ENCODE results near the gene KCNMA1. TPM values are rescaled to one million over a fixed set of nuclear protein-coding genes. Genes with fewer than 3 reads are reported as not detected.

The KCNMA1 gene
- total RNA-seq, 1 donor from 2014 or later, result 0.59 TPM

DNA sequence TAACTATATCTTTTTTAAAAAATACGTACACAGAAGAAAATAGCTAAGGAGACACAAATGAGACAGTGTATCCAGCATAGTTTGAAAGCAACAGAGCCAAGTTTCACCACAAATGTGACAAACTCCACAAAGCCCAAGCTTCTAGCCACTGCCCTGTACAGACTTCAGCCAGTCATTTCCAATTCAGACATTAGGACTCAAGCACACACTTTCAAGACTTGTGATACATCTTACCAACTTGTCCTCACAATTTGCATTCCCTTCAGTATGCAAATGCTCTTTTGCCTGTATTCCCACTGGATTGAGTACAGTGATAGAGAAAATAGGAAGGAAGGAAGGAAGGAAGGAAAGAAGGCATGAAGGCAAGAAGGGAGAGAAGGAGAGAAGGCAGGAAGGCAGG lies 510.4 kb downstream of the KCNMA1 start:
- no peak for DNase-seq (ENCODE audit: low read depth, low spot score)

DNA sequence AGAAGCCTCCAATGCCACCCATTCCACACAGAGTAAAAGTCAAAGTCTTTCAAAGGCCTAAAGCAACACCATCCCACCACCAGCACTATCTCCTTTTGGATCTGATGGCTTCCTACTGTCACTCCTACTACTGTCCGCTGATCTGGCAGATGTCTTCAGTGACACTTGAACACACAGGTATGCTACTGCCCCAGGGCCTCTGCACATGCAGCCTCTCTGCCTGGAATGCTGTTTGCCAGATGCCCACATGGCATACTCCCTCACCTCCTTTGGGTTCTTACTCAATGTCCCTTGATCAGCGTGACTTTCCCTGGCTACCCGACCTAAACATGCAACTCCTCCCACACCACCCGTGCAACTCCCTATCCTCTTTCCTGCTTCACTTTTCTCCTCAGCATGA lies 512.4 kb downstream of the KCNMA1 start:
- no peak for DNase-seq (ENCODE audit: low read depth, low spot score)

DNA sequence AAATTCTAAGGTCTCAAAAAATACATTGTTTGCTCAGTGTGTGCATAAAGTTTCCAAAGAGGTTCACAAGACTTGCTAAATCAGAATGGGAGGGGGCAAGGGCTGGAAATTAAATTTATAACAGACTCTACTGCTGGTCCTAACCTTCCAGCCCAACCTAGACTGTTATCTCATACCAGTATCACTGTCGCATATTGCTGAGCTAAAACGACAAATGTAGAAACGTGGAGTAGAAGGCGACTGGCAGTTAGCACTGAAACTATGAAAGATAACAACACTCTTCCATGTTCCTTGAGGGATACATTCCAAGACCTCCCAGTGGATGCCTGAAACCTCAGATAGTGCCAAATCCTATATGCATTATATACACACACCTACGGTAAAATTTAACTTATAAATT lies 514.3 kb downstream of the KCNMA1 start:
- DNase-seq (ENCODE audit: low read depth, low spot score), result no peak

DNA sequence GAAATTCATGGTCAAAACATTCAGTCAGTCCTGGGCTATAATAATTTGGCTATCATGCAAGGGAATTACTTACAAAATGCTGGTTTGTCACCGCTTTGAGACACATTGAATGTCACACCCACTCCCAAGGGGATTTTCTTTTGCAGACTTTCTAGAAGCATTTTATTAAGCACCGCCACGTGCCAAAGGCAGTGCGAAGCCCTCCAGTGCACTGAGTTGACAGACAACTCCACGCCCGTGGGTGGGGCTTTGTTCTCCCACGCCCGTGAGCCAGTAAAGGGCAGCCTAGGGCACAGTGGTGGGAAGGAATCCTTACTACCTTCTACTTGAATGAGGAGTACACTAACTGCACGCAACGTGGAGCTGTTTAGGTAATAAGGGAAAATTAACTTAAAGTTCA lies 515.8 kb downstream of the KCNMA1 start:
- DNase-seq (ENCODE audit: low read depth, low spot score), result no peak

DNA sequence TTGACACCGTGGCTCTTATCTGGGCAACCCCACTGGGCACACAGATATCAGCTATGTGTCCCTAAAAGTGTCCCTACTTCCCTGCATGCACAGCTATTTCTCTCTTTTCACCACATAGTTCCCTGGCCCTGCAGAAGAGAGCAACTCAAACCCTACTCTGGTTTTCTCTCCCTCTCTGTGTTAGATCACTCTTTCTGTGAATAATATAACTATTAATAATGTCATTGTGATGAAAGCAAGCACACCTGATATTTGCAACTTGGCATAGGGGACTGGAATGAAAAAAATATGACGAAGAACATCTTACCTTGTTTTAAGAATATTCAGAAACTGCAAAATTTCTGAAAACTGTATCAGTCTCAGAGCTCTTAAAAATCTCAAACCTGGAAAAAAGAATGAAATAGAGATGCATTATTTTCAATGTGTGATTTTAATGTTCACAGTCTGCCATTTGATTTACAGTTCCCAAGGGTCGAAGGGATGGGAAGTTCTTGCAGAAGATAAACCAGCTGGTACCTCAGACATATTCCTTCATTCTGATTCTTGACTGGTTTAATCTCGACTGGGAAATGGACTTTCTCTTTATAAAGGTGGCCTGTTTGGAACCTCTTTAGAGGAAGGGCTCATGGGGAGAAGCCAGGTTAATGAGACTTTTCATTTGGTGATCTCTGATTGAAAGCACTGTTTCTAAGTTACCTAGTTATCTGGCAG lies 516.8 kb downstream of the KCNMA1 start:
- DNase-seq (ENCODE audit: low read depth, low spot score), result no peak

DNA sequence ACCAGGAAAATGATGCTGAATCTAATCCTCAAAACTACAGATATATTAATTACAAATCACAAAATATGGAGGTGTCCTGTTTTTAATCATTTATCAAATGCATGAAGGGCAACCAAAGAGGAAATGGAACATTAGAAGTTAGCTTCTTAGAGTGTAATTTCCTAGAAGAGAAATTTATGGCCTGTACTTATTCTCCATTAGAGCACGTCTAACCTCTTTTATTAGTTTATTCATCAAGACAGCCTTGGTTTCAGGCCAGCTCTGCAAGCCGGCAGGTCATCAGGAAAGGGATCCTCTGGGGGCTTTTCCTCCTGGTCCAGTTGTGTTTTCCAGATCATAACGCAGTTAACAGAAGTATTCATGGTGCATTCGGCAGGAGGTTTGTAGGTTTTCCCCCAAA lies 517.6 kb downstream of the KCNMA1 start:
- no peak for DNase-seq (ENCODE audit: low read depth, low spot score)

DNA sequence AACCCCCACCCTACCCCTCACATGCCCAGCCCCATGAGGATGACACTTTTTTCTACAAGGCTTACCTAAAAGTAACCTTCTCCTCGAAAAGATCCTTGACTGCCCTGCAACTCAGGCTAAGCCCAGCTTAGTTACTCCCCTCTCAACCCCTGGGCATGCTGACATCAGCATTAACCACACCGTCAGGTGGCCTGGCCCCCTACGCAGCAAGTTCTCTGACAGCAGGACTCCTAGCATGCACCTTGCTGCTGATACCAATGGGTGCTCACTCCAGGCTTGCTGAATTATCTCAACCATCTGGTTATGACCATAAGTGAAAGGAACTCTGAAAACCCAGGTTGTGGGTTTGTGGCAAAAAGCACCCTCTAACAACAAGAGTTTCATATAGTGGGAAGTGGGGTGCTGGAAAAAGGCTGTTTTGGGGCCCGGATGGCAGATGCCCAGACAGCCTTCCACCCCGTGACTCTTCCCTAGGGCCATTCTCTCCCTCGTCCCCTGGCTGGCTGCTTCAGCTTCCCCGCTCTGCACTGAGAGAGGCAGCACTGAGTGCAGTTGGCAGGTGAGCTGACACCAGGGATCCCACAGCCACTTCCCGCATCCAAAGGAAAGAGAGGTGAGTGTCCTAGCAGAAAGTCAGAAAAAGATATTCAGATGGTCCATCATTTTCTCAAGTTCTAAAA lies 518.9 kb downstream of the KCNMA1 start:
- DNase-seq (ENCODE audit: low read depth, low spot score), result no peak

DNA sequence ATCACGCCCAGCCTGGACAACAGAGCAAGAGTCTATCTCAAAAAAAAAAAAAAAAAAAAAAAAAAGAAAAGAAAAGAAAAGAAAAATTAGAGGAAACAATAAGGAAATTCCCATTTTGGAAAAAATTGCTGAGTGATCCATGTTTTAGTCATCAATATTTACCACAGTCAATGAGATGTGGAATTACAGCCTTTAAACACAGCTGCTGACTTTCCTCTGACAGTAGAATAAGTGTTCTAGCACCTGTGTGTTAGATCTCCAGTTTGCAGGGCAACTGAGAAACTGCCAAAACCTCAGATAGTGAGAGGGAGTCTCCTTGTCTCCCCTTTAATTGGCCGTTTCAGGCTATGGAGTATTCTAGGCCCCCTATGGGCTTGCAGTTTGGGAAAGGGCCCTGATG lies 520.1 kb downstream of the KCNMA1 start:
- DNase-seq (ENCODE audit: low read depth, low spot score), result no peak

DNA sequence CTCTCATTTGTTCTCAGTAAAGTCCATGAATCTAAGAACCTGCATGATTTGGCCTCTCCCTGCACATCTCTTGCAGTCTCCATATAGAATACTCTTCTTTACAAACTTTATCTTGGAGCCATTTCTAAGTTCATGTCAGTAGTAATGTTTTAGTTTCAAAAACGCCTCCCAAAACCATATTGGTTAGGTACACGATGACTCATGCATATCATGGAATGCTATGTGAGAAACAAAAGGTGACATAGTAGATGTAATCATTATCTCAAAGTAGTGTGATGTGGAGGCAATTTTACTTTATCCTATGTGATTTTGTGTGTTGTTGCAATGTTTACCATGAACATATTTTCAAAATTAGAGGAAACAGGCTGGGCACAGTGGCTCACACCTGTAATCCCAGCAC lies 520.7 kb downstream of the KCNMA1 start:
- no peak for DNase-seq (ENCODE audit: low read depth, low spot score)

DNA sequence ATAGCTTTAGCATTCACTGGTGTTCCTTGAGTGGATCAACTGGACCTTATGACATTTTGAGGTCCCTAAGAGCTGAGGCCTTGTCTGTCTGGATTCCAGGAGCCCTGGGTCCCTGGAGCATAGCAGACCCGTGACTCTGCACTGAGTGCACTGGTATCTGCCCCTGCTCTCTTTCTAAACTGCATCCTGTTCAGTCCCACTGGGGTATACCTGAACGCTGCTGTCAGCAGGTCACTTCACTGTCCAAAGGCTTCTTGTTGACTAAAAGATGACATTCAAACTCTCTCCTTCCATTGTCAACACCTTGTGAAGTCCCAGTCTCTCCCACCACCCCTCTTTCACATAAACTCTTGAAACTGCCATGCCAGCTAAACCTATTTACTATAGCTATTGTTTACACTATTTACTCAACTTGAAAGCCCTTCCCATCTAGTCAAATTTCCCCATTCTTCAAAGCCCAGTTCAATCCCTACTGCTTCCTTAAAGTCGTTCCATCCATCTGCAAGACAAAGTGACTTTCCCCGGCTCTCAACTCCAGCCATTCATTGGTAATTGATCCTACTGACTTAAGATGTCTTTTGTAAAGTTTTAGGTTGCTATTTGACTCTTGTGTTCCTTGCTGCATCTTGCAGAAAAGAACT lies 523.3 kb downstream of the KCNMA1 start:
- no peak for DNase-seq (ENCODE audit: low read depth, low spot score)

DNA sequence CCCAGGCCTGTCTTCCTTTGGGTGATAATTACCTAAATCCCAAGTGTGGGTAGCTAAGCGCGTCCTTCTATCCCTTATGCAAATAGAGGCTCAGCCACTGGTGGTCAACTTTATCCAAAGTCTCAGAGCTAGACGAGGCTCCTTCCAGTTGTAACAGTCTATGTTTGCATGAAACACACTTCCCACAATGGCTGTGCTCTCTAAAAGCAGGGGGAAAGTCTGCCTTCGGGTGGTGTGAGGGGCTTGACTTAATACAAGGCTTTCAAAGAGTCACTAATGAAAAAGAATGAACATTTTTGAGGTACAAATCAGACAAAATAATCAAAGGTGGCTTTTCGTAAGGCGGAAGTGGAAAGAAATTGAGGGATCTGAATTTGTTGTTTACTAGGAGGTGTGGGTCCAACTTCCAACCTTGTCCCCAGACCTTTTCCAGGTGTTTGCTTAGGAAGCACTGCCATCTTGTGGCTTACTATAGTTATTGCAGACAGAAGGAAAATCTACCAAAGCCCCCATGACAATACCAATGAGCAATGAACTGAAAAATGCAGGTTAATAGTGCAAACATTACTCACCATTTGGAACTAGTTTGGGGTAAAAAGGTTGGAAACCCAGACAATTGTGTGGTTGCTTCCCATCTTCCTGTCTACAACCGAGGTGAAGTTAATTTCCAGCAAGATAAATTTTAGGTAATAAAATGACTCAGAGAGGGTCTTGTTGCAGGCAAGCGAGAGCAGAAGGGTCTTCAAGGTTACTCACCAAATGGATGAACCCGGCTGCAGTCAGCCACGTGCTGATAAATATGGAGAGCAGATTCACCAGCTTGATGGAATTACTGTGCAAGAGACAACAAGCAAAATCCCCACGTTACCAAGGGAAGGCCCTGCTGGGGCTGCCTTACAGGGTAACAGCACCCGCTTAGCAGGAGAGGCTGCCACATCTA lies 525.7 kb downstream of the KCNMA1 start:
- no peak for DNase-seq (ENCODE audit: low read depth, low spot score)

DNA sequence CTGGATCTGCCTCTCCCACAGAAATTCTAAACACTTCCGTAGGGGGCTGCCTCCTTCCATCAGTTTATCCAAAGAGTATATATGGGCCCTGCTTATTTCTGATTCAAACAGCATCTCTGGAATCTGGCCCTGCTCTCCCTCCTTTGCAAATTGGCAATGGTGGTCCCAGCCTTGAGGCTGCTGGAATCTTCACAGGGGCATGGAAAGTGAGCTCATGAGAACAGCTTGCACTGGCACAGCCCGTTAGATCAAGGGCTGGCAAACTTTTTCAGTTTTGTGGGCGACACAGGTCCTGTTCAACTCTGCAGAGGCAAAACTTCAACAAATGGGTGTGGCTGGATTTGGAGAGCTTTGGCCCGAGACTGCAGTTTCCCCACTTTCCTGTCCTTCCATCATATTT lies 526.9 kb downstream of the KCNMA1 start:
- DNase-seq (ENCODE audit: low read depth, low spot score), result no peak

DNA sequence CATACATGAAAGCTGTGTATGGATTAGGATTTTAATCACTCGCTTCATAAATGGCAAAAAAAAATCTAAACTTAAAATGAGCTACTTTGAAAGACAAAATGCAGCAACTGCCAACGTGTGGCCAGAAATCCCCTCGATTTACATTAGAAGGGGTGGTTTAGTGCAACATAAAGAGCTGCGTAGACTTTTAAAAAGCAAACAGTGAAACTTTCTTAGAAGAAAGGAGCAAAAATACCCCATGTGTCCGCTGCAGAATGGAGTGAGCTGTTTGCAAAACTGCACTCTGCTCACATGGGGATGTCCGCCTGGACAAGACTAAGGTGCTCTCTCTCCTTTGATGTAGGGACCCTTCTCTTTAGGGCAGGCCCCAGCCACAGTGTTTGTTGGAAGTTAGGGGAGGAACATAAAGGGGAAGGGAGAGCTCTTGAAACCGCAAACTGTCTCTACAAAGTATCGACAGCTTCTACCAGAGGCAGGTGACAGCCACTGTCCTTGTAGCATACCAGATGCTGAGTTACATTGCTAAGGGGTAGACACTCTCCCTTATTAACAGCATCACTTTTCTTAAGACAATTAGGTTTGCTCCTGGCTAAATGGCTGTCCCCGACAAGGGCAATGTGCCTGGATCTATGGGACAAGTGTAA lies 528.1 kb downstream of the KCNMA1 start:
- no peak for DNase-seq (ENCODE audit: low read depth, low spot score)

DNA sequence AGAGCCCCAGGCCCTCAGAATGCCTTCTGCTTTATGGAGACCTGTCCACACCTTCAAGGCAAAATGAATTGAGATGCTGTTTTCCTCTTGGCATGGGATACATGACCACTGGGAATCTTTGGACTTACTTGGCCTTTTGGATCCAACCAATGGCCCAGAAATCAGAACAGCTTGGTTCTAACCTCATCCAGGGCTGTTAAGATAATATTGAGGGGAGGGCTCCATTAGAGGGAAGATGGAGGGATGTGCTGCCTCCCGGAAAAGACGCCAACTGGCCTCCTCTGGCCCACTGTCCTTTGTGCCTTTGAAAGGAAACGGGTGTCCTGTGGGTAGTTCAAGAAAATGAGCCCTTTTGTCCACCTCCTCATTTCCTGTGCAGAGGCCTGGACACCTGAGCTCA lies 530.9 kb downstream of the KCNMA1 start:
- no peak for DNase-seq (ENCODE audit: low read depth, low spot score)

DNA sequence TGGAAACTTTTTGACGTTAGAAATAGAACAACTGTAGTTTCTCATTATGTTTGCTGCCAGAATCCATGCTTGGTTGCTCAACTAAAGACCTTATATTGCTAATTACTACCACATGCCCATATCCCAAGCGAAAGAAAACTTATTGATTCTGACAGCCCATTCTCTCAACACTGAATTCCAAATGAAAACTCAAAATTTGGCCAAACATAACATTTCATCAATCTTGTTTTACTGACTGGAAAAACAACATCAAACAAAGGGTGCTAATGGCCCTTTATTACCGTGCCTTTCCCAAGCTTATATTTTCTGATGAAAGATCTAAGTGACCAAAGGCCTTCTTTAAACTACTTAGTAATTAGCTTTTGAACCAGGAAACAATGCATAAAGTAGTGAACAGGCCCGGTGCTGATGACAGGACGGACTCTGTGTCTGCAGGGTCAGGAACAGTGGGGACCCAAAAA lies 531.8 kb downstream of the KCNMA1 start:
- no peak for DNase-seq (ENCODE audit: low read depth, low spot score)

DNA sequence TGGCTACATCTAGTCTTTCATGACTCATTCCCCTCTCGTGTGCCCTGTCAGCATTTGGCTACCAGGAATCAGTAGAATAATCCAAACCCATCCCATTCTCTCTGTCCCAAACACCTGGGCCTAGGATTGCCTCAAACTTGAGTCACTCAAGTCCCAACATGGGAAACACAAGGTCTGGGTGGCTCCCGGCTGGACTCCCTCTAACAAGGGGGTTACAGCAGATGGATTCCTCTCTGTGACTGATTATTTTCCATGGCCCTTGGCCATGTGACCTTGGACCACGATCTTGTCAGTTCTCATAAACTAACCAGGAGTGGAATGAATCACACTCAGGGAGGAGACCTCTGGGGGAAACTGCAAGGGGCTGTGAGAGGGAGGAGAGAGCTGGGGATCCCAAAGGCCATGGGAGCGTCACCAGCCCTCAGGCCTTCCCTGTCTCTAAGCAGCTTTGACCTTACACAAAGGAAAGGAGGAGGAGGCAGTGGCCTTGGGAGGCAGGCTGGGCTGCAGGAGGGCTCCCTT lies 533.1 kb downstream of the KCNMA1 start:
- DNase-seq (ENCODE audit: low read depth, low spot score), result no peak

DNA sequence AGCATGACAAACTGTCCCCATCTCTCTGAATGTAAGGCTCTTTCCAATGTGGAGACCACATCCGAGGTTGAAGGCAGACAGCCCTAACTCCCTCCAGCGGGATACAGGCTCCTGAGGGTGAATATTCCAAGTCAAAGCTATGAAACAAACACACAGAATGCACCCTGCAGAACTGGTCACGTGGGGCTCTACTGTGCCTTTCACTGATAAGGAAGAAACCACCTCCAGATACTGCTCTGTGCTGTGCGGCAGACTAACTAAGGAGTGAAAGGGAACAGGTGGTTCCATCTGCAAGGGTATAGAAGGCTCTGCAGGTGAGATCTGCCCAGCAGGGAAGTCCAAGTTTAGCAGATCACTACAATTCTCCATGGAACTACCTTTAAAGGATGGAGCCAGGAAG lies 534.4 kb downstream of the KCNMA1 start:
- DNase-seq (ENCODE audit: low read depth, low spot score), result no peak

DNA sequence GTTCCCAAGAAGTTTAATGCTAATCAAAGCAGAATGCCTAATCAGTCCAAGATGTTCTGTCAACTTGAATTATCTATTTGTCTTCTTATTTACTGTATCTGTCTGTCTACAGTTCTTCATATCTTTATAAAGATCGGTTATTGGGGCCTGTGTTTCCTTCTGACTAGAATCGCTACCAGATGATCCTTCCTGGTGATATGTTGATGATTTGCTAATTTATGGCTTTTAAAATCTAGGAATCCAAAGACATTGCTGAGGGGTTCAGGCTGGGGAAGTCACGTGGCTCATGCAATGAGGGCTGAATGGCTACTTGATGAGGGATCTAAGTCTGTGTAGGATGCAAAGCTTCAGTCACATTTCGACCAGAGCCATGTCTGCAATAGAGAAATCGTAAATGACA lies 536.3 kb downstream of the KCNMA1 start:
- no peak for DNase-seq (ENCODE audit: low read depth, low spot score)

DNA sequence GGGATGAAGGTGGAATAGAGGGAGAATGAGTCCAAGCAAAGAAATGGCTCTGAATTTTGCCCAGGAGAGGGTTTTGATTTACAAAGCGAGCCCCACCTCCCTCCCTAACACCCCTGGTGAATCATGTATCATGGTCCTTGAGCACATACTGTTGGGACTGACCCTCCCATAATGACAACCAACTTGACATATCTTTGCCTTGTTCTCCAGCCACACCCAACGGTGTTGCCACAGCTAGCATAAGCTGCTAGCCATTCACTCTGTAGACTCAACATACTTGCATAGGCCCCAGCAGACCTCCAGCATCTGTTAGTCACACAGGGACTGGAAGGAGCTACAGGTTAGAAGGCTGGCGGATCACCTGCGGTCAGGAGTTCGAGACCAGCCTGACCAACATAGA lies 538.5 kb downstream of the KCNMA1 start:
- no peak for DNase-seq (ENCODE audit: low read depth, low spot score)

DNA sequence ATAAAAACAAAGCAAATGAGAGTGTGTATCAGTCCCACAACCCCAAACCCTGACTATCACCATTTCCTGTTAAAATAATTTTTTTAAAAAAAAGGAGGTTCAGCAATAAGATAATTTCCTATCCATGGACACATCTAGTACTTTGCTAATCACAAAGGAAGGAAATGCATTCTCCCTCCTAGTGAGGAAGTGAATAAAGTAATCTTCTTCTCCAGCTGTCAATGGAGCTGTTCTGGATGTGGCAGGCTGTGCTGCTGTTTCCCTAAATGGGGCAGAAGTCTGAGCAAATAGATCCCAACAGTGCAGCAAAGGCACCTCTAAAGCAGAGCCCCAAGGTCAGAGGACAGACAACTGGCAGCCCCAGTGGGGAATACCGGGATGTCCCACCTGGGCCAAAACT lies 540.0 kb downstream of the KCNMA1 start:
- DNase-seq (ENCODE audit: low read depth, low spot score), result no peak

DNA sequence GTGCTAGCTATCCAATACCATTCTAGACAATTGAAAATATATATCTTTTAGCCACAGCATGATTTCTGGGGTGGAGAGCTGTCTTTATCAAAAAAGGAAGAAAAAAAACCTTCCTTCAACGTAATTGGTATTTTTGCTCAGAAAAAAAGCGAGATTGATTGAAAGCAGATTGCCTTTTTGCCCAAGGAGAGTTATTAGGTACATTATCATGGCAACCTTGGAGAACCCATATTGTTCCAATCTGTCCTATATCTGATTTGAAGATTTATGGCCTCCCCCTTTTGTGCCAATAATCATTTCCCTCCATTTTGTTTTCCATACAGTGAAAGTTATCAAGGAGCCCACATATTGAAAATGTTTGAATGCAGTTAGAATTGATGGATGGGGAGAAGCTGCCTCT lies 544.5 kb downstream of the KCNMA1 start:
- no peak for DNase-seq (ENCODE audit: low read depth, low spot score)
